Omental fat pad (tissue), 4 donors: ENCODE results near the gene TNFRSF12A. TPM values are rescaled to one million over a fixed set of nuclear protein-coding genes. Genes with fewer than 3 reads are reported as not detected.

Experiments used
- ATAC-seq: fragments of 150-250 bp; one replicate; pipeline ENCODE4 v1.9.1; 2016; ENCODE audit warnings: mild to moderate bottlenecking, moderate library complexity; ENCODE audit not compliant: low FRiP score
- DNase-seq: peaks from one replicate; pipeline ENCODE4 v3.0.0-alpha.2; 2019; ENCODE audit warnings: low spot score
- CTCF ChIP-seq, 3 donors: fragments of 450-650 bp; IDR thresholded peaks; one replicate each; pipeline ENCODE4 v1.5.1; 2016 to 2017; ENCODE audit warnings: antibody characterized with exemption in 3 of 3, mild to moderate bottlenecking in 3 of 3, moderate library complexity in 2 of 3
- total RNA-seq, 4 donors: library from RNA; depleted of rRNA; stranded (reverse); fragments of >200 nt; gene quantifications; one replicate each; pipeline ENCODE4 v1.1.0, GENCODE V29; 2016

Gene TNFRSF12A
- total RNA-seq, 4 donors from 2014 or later = 9.0 to 465 (median 94.3) TPM

- DNase-seq (no peak), ATAC-seq (no peak)
- no peak for TF ChIP-seq CTCF (IDR thresholded peaks at IDR 0.05)
Observed at GRCh38 chr16:3022684-3023414, 2.7 kb downstream of the TNFRSF12A start.

GRCh38 chr16:3023415-3023668 is 3.2 kb downstream of the TNFRSF12A start:
- ATAC-seq (no peak), DNase-seq (peak; percentile 35)
- TF ChIP-seq CTCF (IDR thresholded peaks at IDR 0.05) = no peak

- ATAC-seq = peak; percentile 46
- TF ChIP-seq CTCF (IDR thresholded peaks at IDR 0.05) = no peak
- DNase-seq = peak; percentile 90
Observed at GRCh38 chr16:3023669-3024478, 3.7 kb downstream of the TNFRSF12A start, which contains the start of the genes HCFC1R1 and THOC6. Gene HCFC1R1 (minus strand): TSS chr16:3023942. CDS start chr16:3023941, 1 bp downstream. Gene THOC6 (plus strand): TSS chr16:3024035. CDS start chr16:3024327, 292 bp downstream.

GRCh38 chr16:3025032-3026002 is 5.1 kb downstream of the TNFRSF12A start:
- TF ChIP-seq CTCF (IDR thresholded peaks at IDR 0.05) = no peak
- ATAC-seq = no peak
- DNase-seq = no peak

- no peak for ATAC-seq
- TF ChIP-seq CTCF (IDR thresholded peaks at IDR 0.05) = no peak
- no peak for DNase-seq
Observed at GRCh38 chr16:3026003-3026378, 5.8 kb downstream of the TNFRSF12A start.

- DNase-seq = no peak
- no peak for TF ChIP-seq CTCF (IDR thresholded peaks at IDR 0.05)
- no peak for ATAC-seq
Observed at GRCh38 chr16:3026609-3027488, 6.7 kb downstream of the TNFRSF12A start.
